GM21381 (cell line): Measurements from ENCODE around the gene EPC1.
"Not testable (repeated sequence)": the region's sequence is repeated elsewhere in the genome, so short reads cannot be mapped to it uniquely, and the experiment has no call there.

Experiments
- ATAC-seq: cut with Tn5 transposase; IDR thresholded peaks from one replicate; pipeline ENCODE4 v1.9.1; 2021; ENCODE audit warnings: mild to moderate bottlenecking, moderate library complexity; ENCODE audit not compliant: unreplicated experiment

Gene EPC1, protein sequence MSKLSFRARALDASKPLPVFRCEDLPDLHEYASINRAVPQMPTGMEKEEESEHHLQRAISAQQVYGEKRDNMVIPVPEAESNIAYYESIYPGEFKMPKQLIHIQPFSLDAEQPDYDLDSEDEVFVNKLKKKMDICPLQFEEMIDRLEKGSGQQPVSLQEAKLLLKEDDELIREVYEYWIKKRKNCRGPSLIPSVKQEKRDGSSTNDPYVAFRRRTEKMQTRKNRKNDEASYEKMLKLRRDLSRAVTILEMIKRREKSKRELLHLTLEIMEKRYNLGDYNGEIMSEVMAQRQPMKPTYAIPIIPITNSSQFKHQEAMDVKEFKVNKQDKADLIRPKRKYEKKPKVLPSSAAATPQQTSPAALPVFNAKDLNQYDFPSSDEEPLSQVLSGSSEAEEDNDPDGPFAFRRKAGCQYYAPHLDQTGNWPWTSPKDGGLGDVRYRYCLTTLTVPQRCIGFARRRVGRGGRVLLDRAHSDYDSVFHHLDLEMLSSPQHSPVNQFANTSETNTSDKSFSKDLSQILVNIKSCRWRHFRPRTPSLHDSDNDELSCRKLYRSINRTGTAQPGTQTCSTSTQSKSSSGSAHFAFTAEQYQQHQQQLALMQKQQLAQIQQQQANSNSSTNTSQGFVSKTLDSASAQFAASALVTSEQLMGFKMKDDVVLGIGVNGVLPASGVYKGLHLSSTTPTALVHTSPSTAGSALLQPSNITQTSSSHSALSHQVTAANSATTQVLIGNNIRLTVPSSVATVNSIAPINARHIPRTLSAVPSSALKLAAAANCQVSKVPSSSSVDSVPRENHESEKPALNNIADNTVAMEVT

DNA sequence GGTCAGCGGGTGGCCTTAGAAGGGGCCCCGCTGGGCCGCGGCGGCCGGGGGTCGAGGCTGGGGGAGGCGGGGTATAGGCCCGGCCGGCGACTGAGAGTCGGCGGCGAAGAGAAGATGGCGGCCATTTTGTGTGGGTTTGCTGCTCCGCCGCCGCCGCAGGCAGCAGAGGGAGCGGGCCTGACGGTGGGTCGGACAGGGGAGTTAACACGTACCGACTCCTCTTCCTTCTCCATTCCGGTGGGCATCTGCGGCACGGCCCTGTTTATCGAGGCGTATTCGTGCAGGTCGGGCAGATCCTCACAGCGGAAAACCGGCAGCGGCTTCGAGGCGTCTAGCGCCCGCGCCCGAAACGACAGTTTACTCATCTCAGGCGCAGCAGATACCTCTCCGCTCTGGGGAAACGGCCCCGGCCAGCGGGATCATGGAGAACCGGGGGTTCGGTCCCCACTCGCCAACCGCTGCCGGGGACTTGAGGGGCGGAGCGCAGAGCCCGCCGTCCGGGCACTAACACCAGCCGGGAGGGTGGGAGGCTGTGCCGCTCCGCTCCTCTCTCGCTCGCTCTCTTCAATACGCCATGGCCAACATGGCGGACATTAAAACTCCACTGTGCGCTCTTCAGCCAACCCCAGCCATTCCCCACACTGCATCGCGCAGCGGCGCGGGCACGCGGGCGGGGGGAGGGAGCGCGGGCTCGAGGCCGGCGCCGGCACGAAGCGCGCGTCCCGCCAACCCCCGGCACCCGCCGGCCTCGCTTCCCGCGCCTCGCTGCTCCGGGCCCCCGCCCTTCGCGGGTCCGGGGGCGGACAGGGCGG is at the start of gene EPC1:
Gene EPC1, minus strand, starts transcription at position 608 of the 812 bp plus-strand sequence. Its CDS starts 243 bp downstream, at position 365.
- ATAC-seq, result peak; percentile 62

DNA sequence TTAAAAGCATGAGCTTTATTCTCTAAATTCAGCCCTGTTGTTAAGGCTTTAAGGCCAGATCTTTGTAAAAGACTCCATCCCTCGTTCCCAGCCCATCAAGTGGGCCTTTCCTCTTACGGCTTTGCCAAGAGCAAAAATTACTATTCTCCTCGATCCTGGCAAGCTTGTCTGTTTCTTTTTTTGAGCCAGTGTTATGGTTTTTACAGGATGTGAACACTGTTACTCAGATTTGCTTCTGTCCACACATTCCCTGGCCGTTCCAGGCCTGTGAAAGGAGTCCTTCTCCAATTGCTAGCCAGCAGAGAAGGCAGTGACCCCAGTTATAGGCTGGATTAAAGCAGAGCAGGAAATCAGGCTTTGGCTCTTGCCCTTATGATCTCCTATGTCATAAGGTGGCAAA is 47.0 kb upstream of the EPC1 start:
- ATAC-seq, result no peak

GRCh38 chr10:32392284-32392683 is 45.3 kb upstream of the EPC1 start:
- not testable (repeated sequence) for ATAC-seq

DNA sequence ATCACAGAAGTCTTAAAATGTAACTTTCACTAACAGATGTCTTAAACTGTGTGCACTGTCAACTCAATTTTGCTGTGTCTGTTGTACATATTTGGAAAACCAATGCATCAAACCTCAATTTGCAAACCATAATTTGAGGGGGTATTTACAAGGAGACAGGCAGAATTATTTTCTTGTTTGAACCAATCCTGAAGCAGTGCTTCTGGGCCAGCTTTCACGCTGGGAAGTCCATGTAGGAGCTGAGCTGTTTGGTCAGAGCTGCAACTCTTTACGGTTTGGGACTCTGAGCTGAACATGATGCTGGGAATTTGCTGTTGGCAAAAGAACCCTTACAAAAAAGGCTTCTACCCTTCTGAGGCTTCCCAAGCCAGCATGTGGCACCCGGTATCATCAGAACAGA is 43.2 kb upstream of the EPC1 start:
- no peak for ATAC-seq

- ATAC-seq, result no peak
These were observed 41.5 kb upstream of the EPC1 start for GRCh38 chr10:32388258-32389027.

DNA sequence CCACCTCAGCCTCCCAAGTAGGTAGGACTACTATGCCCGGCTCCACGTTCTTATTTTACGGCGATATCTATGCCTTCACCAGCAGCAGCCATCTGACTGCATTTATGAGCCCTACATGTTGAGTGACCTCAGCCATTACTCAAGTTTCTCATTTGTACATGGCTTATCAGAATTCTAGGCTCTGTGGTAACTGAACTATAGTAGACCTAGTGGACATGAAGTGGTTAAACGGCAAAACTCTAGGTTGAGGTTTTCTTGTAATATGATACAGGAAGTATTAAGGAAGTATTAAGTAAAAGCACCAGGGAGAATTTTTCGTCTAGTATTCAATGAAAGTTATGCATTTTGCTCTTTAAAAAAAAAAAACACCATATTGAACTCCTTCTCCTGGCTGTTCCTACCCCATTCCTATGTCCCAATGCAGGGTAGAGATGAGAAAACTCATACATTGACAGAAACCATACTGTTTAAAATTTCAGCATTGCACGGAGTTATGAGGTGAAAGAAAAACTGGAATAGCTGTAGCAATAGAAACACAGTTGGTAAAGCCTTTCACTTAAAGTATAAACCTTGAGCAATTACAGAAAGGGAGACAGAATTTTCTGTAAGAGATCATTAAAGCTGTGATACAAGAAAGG is 39.8 kb upstream of the EPC1 start:
- no peak for ATAC-seq

- ATAC-seq, result no peak
These were observed 37.2 kb upstream of the EPC1 start for GRCh38 chr10:32384171-32384570.

DNA sequence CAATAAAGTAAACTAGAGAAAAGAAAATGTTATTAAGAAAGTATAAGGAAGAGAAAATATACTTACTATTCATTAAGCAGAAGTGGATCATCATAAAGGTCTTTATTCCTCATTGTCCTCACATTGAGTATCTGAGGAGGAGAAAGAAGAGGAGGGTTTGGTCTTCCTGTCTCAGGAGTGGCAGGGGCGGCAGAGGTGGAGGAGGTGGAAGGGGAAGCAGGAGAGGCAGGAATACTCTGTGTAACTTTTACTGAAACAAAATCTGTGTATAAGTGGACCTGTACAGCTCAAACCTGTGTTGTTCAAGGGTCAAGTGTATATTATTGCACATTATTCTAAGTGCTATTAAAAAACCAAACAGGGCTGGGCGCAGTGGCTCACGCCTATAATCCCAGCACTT is 34.2 kb upstream of the EPC1 start:
- ATAC-seq, result no peak

DNA sequence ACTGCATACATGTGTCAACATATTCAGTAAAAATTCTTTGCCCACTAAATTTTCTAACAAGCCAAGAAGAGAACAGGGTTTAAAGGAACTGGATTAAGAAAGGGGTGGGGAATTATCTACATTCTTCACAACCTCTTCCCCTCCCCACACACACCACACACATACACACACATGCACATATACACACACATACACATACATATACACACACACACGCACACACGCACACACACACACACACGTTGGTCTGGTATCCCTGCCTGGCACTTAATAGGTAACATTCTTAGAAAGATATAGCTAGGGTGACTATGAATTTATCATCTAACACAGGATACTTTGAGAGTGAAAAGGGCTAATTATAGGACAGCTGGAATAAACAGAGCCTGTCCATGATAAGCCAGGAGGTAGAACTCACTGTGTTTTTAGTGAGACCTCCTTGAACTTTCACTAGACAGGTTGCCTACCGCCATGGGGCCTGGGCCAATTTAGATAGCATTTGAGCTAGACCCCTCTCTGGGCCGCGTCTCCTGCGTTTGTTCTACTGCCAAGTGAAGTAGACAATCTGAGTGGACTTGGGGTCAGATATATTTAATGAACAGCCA is 33.1 kb upstream of the EPC1 start:
- no peak for ATAC-seq

DNA sequence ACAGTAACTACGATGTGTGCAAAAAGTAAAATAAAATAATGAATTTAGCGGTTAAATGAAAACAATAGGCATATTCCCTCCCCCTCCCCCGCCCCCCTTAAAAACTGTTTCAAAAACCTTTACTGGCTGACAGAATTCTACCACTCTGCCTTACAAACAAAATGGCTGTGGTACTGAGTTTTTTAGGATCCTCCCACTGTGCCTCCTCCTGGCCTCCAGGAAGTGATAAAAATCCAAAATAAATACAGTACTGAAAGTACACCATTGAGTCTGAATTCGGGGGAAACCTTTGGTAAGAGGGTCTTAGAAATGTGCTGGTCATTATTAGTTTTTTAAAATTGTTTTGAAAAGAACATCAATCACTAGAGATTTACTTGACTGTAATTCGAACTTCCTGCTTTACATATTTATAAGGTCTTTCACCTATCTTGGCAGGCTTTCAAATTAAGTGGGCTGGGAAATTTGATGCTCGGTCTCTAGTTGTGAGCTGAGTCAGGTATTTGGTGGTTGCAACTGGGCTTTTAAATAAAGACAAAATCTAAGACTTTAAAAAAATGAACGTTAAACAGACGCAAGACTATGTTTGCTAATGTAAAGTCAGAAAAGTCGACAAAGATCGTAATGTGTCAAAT is 32.5 kb upstream of the EPC1 start:
- ATAC-seq, result no peak

DNA sequence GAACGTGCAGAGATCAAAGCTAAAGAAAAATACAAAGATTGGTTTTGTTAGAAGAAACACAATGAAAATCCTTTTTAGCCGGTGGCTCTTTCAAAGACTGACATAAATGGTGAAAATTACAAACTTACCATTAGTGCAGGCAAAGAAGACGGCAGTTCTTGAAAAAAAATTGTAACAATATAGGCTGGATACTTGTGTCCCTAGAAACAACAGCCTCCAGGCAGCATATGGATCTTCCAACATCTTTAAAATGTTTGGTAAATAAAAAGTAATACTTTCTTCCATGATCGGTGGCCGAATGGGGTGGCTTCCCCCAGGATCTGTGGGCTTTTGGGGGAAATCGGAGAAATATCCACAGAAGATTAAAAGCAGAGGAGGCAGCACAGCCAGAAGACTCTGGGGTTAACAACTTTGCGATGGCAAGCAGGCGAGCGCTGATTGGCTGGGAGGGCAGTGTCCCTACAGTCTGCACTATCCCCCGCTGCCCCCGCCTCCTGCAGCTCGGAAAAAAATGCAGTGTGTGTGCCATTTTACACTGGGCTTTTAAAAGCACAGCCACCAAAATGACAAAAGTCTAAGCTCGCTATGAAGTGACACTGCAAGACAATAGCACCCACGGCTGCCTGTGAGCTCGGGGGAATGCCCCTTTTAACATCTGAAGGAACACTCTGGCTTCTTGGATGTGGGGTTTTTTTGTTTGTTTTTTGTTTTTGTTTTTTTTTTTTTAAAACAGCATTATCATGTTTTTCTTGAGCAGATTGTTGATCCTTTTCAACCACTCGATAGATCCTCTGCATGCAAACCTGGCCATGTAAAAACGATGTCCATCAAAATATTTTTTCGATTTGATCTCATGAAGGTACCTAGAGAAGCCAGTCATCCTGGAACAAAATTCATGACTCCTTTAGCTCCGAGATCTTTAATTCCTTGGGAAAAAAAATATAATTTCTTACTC is 31.7 kb upstream of the EPC1 start:
- ATAC-seq, result peak; percentile 95

DNA sequence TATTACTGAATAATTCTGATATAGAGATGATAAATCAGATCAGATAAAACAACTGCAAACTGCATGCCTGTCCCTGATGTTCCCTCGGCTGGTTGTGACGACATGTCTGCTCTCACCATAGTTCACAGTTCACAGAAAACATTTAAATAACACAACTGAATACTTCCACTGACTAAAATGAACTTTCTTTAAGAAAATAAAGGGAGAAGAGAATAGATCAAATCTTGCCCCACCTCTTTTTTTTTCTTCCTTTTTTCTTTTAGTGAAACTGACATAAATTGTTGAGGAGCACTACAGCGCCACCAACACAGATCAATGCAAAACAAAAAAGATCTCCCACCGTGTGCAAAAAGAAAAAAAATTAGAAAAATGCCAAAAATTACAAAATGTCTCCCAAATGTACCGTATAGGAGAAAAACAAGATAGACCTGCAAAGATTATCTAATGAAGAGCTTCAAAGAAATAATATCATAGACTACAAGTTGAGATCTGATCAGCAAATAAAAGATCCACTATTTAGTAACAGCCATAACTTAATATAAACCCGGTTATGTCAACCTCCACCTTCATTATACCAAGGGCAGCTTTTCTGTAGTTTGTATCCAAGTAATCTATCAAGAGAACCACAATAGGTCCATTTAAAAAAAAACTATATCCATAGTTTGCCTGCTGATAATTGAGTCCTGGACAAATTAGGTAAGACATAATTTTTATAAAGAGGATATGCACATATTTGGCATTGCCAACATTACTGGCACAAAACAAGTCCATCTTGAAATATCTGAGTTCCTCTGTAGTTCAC is 30.7 kb upstream of the EPC1 start:
- peak; percentile 29 for ATAC-seq

- no peak for ATAC-seq
These were observed 29.8 kb upstream of the EPC1 start for GRCh38 chr10:32376771-32377170.

DNA sequence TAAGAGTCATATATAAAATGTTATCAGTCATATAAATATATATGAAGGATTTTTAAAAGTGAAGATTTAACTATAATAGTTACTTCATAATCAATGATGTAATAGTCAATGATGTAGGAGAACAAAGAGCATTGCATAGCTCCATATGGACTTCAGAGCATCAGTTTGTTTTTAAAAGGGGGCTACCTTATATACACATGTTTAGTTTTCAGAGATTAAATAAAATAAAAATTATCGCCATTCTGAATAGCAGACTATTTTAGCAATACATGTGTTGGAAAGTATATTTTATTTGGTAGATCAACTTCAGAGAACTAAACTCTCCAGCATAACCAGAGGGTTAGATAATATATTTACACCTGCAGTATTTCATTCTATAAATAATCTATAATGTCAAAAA is 29.1 kb upstream of the EPC1 start:
- no peak for ATAC-seq

- no peak for ATAC-seq
These were observed 28.7 kb upstream of the EPC1 start for GRCh38 chr10:32375631-32376030.

DNA sequence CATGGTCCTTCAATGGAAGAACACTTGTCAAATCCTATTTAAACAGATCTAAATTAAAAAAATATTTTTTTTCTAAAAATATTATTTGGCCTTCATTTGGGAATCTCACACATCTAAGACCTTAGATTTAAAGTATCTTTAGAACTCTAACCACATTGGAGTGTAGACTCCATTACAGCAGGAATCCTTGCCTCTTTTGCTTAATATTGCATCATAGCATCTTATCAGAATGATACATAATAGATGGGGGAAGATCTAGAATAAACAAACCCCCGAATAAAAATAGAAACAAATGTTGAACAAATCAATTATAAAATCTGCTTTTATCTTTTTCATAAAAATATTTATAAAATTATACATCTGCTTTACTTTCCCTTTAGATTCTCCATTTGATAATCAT is 27.6 kb upstream of the EPC1 start:
- ATAC-seq, result no peak

GRCh38 chr10:32373496-32373895 is 26.5 kb upstream of the EPC1 start:
- ATAC-seq, result no peak
